PC-9 (cell line): ENCODE data around the gene STARD7. TPM values are rescaled to one million over a fixed set of nuclear protein-coding genes. Genes with fewer than 3 reads are reported as not detected.

Source experiments
- BruUV-seq: library from RNA; stranded (reverse); fragments of 400-500 nt; replicated peaks from 2 replicates; lab custom pipeline; 2021; lab: Mats Ljungman, UMichigan
- CTCF ChIA-PET: fragments of 300-600 bp; sonication (Branson Sonifier 250); formaldehyde crosslinking; loops from one replicate; lab custom pipeline; 2022; ENCODE audit warnings: antibody characterized with exemption; lab: Charles Lee
- POLR2A ChIA-PET: fragments of 300-600 bp; sonication (Branson Sonifier 250); formaldehyde crosslinking; loops from one replicate; lab custom pipeline; 2022; ENCODE audit warnings: antibody characterized with exemption; ENCODE audit not compliant: unreplicated experiment; lab: Charles Lee
- DNase-seq, 2 experiments: peaks; one replicate each; pipeline versions ENCODE4 v3.0.0 to v3.0.0-alpha.2; 2015 to 2022; ENCODE audit warnings: mixed read lengths in 1 of 2
- H2AFZ ChIP-seq: fragments of 200-600 bp; sonication (generic); 2 replicates; pipeline ENCODE4 v1.8.1; 2017; ENCODE audit warnings: antibody characterized with exemption
- H3F3A ChIP-seq: fragments of 200-600 bp; sonication (generic); 2 replicates; pipeline ENCODE4 v1.8.1; 2017; ENCODE audit warnings: antibody characterized with exemption, mild to moderate bottlenecking, low read depth; ENCODE audit not compliant: insufficient read depth
- H3K27ac ChIP-seq: fragments of 200-600 bp; sonication (generic); 2 replicates; pipeline ENCODE4 v1.6.1; 2016; ENCODE audit warnings: mixed run types
- H3K27me3 ChIP-seq: fragments of 200-600 bp; sonication (generic); 2 replicates; pipeline ENCODE4 v1.6.1; 2016; ENCODE audit warnings: low read depth, mixed run types; ENCODE audit not compliant: insufficient read depth
- H3K36me3 ChIP-seq: fragments of 200-600 bp; sonication (generic); 2 replicates; pipeline ENCODE4 v1.6.1; 2016; ENCODE audit warnings: low read depth, mixed run types
- H3K4me1 ChIP-seq: fragments of 200-600 bp; sonication (generic); replicated peaks from 2 replicates; pipeline ENCODE4 v1.6.1; 2016; ENCODE audit warnings: mixed run types; ENCODE audit not compliant: insufficient read depth
- H3K4me2 ChIP-seq: fragments of 200-600 bp; sonication (generic); 2 replicates; pipeline ENCODE4 v1.6.1; 2017; ENCODE audit warnings: mixed run types
- H3K4me3 ChIP-seq: fragments of 200-600 bp; sonication (generic); 2 replicates; pipeline ENCODE4 v1.6.1; 2016; ENCODE audit warnings: mixed run types
- H3K79me2 ChIP-seq: fragments of 200-600 bp; sonication (generic); 2 replicates; pipeline ENCODE4 v1.6.1; 2017; ENCODE audit warnings: low read depth, mixed run types
- H3K9me2 ChIP-seq: fragments of 200-600 bp; sonication (generic); 2 replicates; pipeline ENCODE4 v1.8.1; 2017; ENCODE audit warnings: mild to moderate bottlenecking; ENCODE audit not compliant: insufficient read depth
- H3K9me3 ChIP-seq: fragments of 200-600 bp; sonication (generic); 2 replicates; pipeline ENCODE4 v1.8.1; 2016; ENCODE audit warnings: low read depth; ENCODE audit not compliant: insufficient read depth
- H4K20me1 ChIP-seq: fragments of 200-600 bp; sonication (generic); 2 replicates; pipeline ENCODE4 v1.8.1; 2017; ENCODE audit not compliant: insufficient read depth
- CTCF ChIP-seq: fragments of 200-600 bp; sonication (generic); conservative IDR thresholded peaks from 2 replicates; pipeline ENCODE4 v1.6.1; 2017; ENCODE audit warnings: mixed run types, antibody characterized with exemption, mild to moderate bottlenecking, moderate library complexity
- EZH2 ChIP-seq: fragments of 200-600 bp; sonication (generic); IDR thresholded peaks from 2 replicates; pipeline ENCODE4 v1.8.0; 2017; ENCODE audit warnings: antibody characterized with exemption, low read depth
- intact Hi-C: fragments of 100-400 bp; cut with micrococcal nuclease; formaldehyde crosslinking; loops from one replicate; pipeline ENCODE4 v1.10.0; 2022; ENCODE audit not compliant: unreplicated experiment
- total RNA-seq: library from RNA; stranded (reverse); gene quantifications from 2 replicates; pipeline ENCODE4 v1.2.3, GENCODE V29; 2021

Gene STARD7
- total RNA-seq, 1 experiment from 2014 or later, result 189 TPM

- H3K9me3 ChIP-seq, result no peaks in the 10 kb centered on the region
- no peaks in the 10 kb centered on the region for H3K9me2 ChIP-seq
- H3K4me2 ChIP-seq, result peak overlapping the region; percentile 24; the same call in 1 of the 2 replicates
- H3K4me3 ChIP-seq, result no peak overlapping the region
- BruUV-seq, result no TSS peak
- intact Hi-C loops, result no loop called here
- no peak for TF ChIP-seq EZH2
- TF ChIP-seq CTCF, result no peak
- no peak overlapping the region for H2AFZ ChIP-seq
- DNase-seq, result peak; percentile 64 to 89
- no peaks in the 10 kb centered on the region for H3K27me3 ChIP-seq
- H3F3A ChIP-seq, result peaks cover 9% of the 10 kb centered on the region; the same call in 1 of the 2 replicates
- H3K27ac ChIP-seq, result no peak overlapping the region
- no peaks in the 10 kb centered on the region for H3K36me3 ChIP-seq
- H3K4me1 ChIP-seq, result peaks cover 13% of the 10 kb centered on the region
- ChIA-PET CTCF (no interaction called here), POLR2A (interaction anchor here (0.7 kb wide), 1 partner anchor 12 kb away, joined by 3 read pairs; no protein-coding TSS in a partner anchor)
- no peaks in the 10 kb centered on the region for H4K20me1 ChIP-seq
- peaks cover 12% of the 10 kb centered on the region; the same call in 1 of the 2 replicates for H3K79me2 ChIP-seq
Observed at GRCh38 chr2:96148410-96149217, 60.0 kb downstream of the STARD7 start.

- H3K27ac ChIP-seq, result no peak overlapping the region
- DNase-seq, result no peak
Observed at GRCh38 chr2:96147593-96148201, 60.9 kb downstream of the STARD7 start.

More at GRCh38 chr2:96147593-96148201, 60.9 kb downstream of the STARD7 start:
- no peak overlapping the region for H3K4me2 ChIP-seq
- peaks cover 12% of the 10 kb centered on the region; the same call in 1 of the 2 replicates for H3K79me2 ChIP-seq
- peaks cover 13% of the 10 kb centered on the region for H3K4me1 ChIP-seq
- no peak overlapping the region for H3K4me3 ChIP-seq
- no peaks in the 10 kb centered on the region for H4K20me1 ChIP-seq
- TF ChIP-seq CTCF (no peak), EZH2 (no peak)
- ChIA-PET POLR2A (no interaction called here), CTCF (interaction anchor here (0.6 kb wide), 1 partner anchor 282 kb away, joined by 17 read pairs; no protein-coding TSS in a partner anchor)
- BruUV-seq, result no TSS peak
- H3K9me3 ChIP-seq, result no peaks in the 10 kb centered on the region
- H3K9me2 ChIP-seq, result no peaks in the 10 kb centered on the region
- no peaks in the 10 kb centered on the region; the same call in 1 of the 2 replicates for H3K36me3 ChIP-seq
- no peaks in the 10 kb centered on the region for H3K27me3 ChIP-seq
- peaks cover 18% of the 10 kb centered on the region; the same call in 1 of the 2 replicates for H3F3A ChIP-seq
- intact Hi-C loops, result no loop called here
- no peak overlapping the region for H2AFZ ChIP-seq
